ENCODE results near the gene GRWD1. TPM values are rescaled to one million over a fixed set of nuclear protein-coding genes. Genes with fewer than 3 reads are reported as not detected.

Gene GRWD1
- total and polyA plus RNA-seq, 2 of the 4 experiments (the other 2 are of a cell fraction): 22.0 to 22.5 TPM

DNA sequence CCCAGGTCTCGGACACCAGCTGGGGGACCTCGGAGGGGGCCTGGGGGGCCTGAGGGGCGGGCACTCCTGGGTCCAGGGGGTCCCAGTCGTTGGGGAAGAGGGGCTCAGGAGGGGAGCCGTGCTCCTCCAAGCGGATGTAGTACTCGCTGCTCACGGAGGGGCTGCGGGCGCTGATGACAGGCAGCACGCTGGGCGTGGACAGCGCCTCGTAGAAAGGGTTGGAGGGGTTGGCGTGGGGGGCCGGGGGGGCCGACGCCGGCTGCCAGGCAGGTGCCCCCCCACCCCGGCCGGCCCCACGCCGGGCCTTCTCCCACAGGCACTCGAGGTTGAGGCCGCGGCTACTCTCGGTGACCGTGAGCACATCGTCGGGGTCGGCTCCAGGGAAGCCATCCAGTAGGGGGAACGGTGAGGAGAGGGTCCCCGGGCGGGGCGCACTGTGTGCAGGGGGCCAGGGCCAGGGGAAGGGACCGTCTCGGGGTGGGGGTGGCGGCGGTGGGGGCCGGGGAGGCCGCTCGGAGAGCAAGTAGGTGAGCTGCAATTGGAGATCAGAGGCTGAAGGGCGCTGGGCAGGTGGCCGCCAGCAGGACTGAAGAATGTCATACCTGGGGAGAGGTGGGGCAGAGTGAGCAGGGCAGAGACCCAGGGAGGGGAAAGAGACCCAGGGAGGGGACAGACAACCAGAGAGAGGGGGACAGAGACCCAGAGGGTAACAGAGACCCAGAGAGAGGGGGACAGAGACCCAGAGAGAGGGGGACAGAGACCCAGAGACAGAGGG, 53.7 kb downstream of the GRWD1 start:
- H3K27me3 ChIP-seq (ENCODE audit: control insufficient read depth, insufficient read depth, low read length): peaks cover 44% of the 10 kb centered on the region
- in situ Hi-C loops (cut with MboI; ENCODE audit: low sequenced_read_pairs) (no loop called here), intact Hi-C loops (cut with micrococcal nuclease) (no loop called here), dilution Hi-C loops (cut with HindIII; ENCODE audit: low sequenced_read_pairs, unreplicated experiment) (no loop called here)
- H2BK5ac ChIP-seq (ENCODE audit: low read depth, low read length, poor library complexity, severe bottlenecking): no peak overlapping the region
- no peak overlapping the region for H2BK15ac ChIP-seq (ENCODE audit: low read depth, low read length)
- H4K8ac ChIP-seq (ENCODE audit: low read depth in 2 of 2, low read length in 2 of 2): no peak overlapping the region
- no peak overlapping the region for H2BK120ac ChIP-seq (ENCODE audit: low read depth, low read length)
- DNase-seq: no peak
- H3K18ac ChIP-seq (ENCODE audit: low read depth, low read length): no peak overlapping the region
- no peak overlapping the region for H3K4me3 ChIP-seq (ENCODE audit: insufficient read depth, low read depth, low read length)
- no peaks in the 10 kb centered on the region for H3K9me3 ChIP-seq (ENCODE audit: control insufficient read depth, insufficient read depth, low read length)
- ChIA-PET CTCF (no interaction called here), POLR2A (ENCODE audit: unreplicated experiment) (no interaction called here)
- H2AK5ac ChIP-seq (ENCODE audit: low read depth, low read length): no peak overlapping the region
- no peak overlapping the region for H3K56ac ChIP-seq (ENCODE audit: extremely low read depth, insufficient read depth, low read length)
- no peak overlapping the region for H4K5ac ChIP-seq (ENCODE audit: low read depth, low read length)
- H4K20me1 ChIP-seq (ENCODE audit: insufficient read depth, low read length): no peaks in the 10 kb centered on the region; the same call in 1 of the 2 replicates
- H3K14ac ChIP-seq (replicated peaks; ENCODE audit: low read depth, low read length): no peak overlapping the region
- peaks cover 3% of the 10 kb centered on the region; the same call in 1 of the 2 replicates for H3K4me1 ChIP-seq (ENCODE audit: control insufficient read depth, insufficient read depth, low read length)
- no peak overlapping the region for H2BK20ac ChIP-seq (ENCODE audit: low read depth, low read length)
- no peak overlapping the region for H2AK9ac ChIP-seq (replicated peaks; ENCODE audit: low read depth, low read length, poor library complexity)
- no peaks in the 10 kb centered on the region; the same call in 1 of the 2 replicates for H3K9me1 ChIP-seq (ENCODE audit: insufficient read depth, low read length)
- H3K79me1 ChIP-seq (ENCODE audit: low read depth in 1 of 2, low read length in 2 of 2): peaks cover 0 to 3% of the 10 kb centered on the region in 2 experiments; a peak in 1 of 4 replicates
- TF ChIP-seq FOS (IDR thresholded peaks at IDR 0.05; ENCODE audit: low read depth, low read length) (no peak), ELK1 (IDR thresholded peaks at IDR 0.05; ENCODE audit: borderline replicate concordance, low read depth, low read length) (no peak), NFE2L2 (IDR thresholded peaks at IDR 0.05; ENCODE audit: low read depth, low read length) (no peak), MXI1 (IDR thresholded peaks at IDR 0.05; ENCODE audit: borderline replicate concordance, low read depth, low read length) (no peak), RAD21 (IDR thresholded peaks at IDR 0.05; ENCODE audit: low read length) (no peak), POLR2A (IDR thresholded peaks at IDR 0.05; ENCODE audit: low read depth, low read length) (no peak)
- BruUV-seq (replicated peaks): no TSS peak
- H3K36me3 ChIP-seq (ENCODE audit: control insufficient read depth, insufficient read depth, low read length): no peaks in the 10 kb centered on the region
- H3K27ac ChIP-seq (ENCODE audit: insufficient read depth, low read length): no peak overlapping the region
- no peak overlapping the region for H3K23ac ChIP-seq (ENCODE audit: low read depth, low read length)
- H3K9ac ChIP-seq (ENCODE audit: low read depth, low read length): no peak overlapping the region
- no peak overlapping the region for H2AFZ ChIP-seq (replicated peaks; ENCODE audit: low read length, poor library complexity)
- WGBS, 2 experiments (ENCODE audit: extremely low coverage in 2 of 2, insufficient read length in 1 of 2): 5% methylated on average over 4 of the region's 44 CpGs; no CpG with 5 or more reads in 1 of the 2 experiments
- no peak overlapping the region for H4K91ac ChIP-seq (ENCODE audit: insufficient read depth, low read depth, low read length)
- H3K4ac ChIP-seq (ENCODE audit: low read depth, low read length): no peak overlapping the region
- no peak overlapping the region for H3K4me2 ChIP-seq (ENCODE audit: low read depth, low read length)
- no peak for ATAC-seq (ENCODE audit: low read depth)
